Loucy (cell line): ENCODE data around the gene NCOA6.

Experiments used
- H2AFZ ChIP-seq: fragments of 200-600 bp; sonication (generic); 2 replicates; pipeline ENCODE4 v1.6.0; 2016; ENCODE audit warnings: antibody characterized with exemption, mild to moderate bottlenecking, low read length, moderate library complexity
- H3F3A ChIP-seq: fragments of 200-600 bp; 2 replicates; pipeline ENCODE4 v1.6.0; 2016; ENCODE audit warnings: antibody characterized with exemption, low read depth, mild to moderate bottlenecking
- H3K27me3 ChIP-seq: fragments of 200-600 bp; sonication (generic); 2 replicates; pipeline ENCODE4 v1.6.1; 2014; ENCODE audit warnings: low read length, mild to moderate bottlenecking; ENCODE audit not compliant: insufficient read depth, poor library complexity, severe bottlenecking
- H3K36me3 ChIP-seq: fragments of 200-600 bp; sonication (generic); 2 replicates; pipeline ENCODE4 v1.6.1; 2016; ENCODE audit warnings: low read length; ENCODE audit not compliant: insufficient read depth
- H3K4me1 ChIP-seq: fragments of 200-600 bp; sonication (generic); 2 replicates; pipeline ENCODE4 v1.5.1; 2014; ENCODE audit warnings: low read length, mild to moderate bottlenecking; ENCODE audit not compliant: insufficient read depth, poor library complexity, severe bottlenecking
- H3K4me2 ChIP-seq: fragments of 200-600 bp; sonication (generic); 2 replicates; pipeline ENCODE4 v1.6.0; 2014; ENCODE audit warnings: antibody characterized with exemption, low read length, low read depth, mild to moderate bottlenecking; ENCODE audit not compliant: poor library complexity, severe bottlenecking
- H3K4me3 ChIP-seq: fragments of 200-600 bp; sonication (generic); 2 replicates; pipeline ENCODE4 v1.5.1; 2014; ENCODE audit warnings: low read length, mild to moderate bottlenecking, mixed read lengths; ENCODE audit not compliant: poor library complexity, severe bottlenecking
- H3K79me2 ChIP-seq: fragments of 200-600 bp; sonication (generic); 2 replicates; pipeline ENCODE4 v1.6.1; 2014; ENCODE audit warnings: low read length; ENCODE audit not compliant: insufficient read depth
- H3K9ac ChIP-seq: fragments of 200-600 bp; sonication (generic); 2 replicates; pipeline ENCODE4 v1.6.0; 2014; ENCODE audit warnings: mild to moderate bottlenecking, low read depth, low read length, moderate library complexity; ENCODE audit not compliant: poor library complexity, severe bottlenecking
- H3K9me2 ChIP-seq: fragments of 200-600 bp; sonication (generic); replicated peaks from 2 replicates; pipeline ENCODE4 v1.6.1; 2016; ENCODE audit warnings: low read depth, low read length, mixed read lengths
- H3K9me3 ChIP-seq: fragments of 200-600 bp; sonication (generic); 2 replicates; pipeline ENCODE4 v1.6.1; 2014; ENCODE audit warnings: mild to moderate bottlenecking, antibody characterized with exemption, low read length, low read depth; ENCODE audit not compliant: insufficient read depth
- H4K20me1 ChIP-seq: fragments of 200-600 bp; sonication (generic); 2 replicates; pipeline ENCODE4 v1.6.0; 2014; ENCODE audit warnings: antibody characterized with exemption, low read length, mild to moderate bottlenecking; ENCODE audit not compliant: insufficient read depth, poor library complexity, severe bottlenecking
- EZH2phosphoT487 ChIP-seq: fragments of 200-600 bp; IDR thresholded peaks from 2 replicates; pipeline ENCODE4 v1.6.1; 2018; ENCODE audit warnings: antibody characterized with exemption, mild to moderate bottlenecking, moderate library complexity, borderline replicate concordance
- TF ChIP-seq, protein P1 (sequence below): fragments of 200-600 bp; sonication (generic); conservative IDR thresholded peaks from 2 replicates; pipeline ENCODE4 v1.5.1; 2014; ENCODE audit warnings: mild to moderate bottlenecking, antibody characterized with exemption, low read length

The NCOA6 gene

DNA sequence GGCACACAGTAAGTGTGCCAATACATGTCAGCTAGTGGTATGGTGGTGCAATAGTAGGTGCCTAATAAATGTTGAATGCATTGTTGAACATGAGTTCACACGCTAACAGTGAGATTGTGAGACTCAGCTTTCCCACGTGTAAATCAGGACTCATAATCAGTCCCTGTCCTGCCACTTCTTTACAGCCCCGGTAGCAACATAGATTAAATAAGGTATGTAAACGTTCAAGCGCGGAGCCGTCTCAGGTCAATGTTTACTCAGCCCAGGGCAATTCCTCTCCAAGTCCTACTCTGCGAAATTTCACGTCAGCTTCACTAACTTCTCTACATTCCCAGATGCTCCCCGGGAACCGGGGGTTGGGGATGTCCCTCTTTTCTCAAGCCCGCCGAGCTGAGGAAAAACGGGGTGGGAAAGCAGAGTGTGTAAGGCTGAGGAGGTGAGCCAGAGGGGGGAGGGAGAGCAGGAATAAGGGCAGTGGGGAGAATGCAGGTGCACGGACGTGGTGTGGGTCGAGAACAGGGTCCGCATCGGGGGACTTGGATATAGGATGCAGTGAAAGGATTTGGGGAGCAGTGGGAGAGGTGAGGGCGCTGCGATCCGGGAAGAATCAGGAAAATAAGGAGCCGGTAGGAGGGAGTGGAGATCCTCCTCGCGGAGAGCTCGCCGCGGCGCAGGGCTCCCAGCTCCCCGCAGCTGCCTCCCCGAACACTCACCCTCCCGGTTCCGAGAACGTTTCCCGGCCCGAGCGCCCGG is 121.9 kb downstream of the NCOA6 start:
- Histone ChIP-seq H3K9me2 (no peaks in the 10 kb centered on the region), H3K79me2 (no peaks in the 10 kb centered on the region), H3K36me3 (no peaks in the 10 kb centered on the region), H2AFZ (peak overlapping the region; percentile 98), H4K20me1 (no peaks in the 10 kb centered on the region), H3K4me3 (peak overlapping the region; percentile 82), H3K4me1 (peaks cover 42% of the 10 kb centered on the region), H3K9me3 (no peaks in the 10 kb centered on the region), H3K4me2 (peak overlapping the region; percentile 100), H3K27me3 (no peaks in the 10 kb centered on the region), H3K9ac (peak overlapping the region; percentile 66), H3F3A (no peaks in the 10 kb centered on the region)
- TF ChIP-seq, protein P1, sequence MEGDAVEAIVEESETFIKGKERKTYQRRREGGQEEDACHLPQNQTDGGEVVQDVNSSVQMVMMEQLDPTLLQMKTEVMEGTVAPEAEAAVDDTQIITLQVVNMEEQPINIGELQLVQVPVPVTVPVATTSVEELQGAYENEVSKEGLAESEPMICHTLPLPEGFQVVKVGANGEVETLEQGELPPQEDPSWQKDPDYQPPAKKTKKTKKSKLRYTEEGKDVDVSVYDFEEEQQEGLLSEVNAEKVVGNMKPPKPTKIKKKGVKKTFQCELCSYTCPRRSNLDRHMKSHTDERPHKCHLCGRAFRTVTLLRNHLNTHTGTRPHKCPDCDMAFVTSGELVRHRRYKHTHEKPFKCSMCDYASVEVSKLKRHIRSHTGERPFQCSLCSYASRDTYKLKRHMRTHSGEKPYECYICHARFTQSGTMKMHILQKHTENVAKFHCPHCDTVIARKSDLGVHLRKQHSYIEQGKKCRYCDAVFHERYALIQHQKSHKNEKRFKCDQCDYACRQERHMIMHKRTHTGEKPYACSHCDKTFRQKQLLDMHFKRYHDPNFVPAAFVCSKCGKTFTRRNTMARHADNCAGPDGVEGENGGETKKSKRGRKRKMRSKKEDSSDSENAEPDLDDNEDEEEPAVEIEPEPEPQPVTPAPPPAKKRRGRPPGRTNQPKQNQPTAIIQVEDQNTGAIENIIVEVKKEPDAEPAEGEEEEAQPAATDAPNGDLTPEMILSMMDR, result no peak; the same call in 1 of the 2 replicates
- TF ChIP-seq EZH2phosphoT487, result no peak

DNA sequence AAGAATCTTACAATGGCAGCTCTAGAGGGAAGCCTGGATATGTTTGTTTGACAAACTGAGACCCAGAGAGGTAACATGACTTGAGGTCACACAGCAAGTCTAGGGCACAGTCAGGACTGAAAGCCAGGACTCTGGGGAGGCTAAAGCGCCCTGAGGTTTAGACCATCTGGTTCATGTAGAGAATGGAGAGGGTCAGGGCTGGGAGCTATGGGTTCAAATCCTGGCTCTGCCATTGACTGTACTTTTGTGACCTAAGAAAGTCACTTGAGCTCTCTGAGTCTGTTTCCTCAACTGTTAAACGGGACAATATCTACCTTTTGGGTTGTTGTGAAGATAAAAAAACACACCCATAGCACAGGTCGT is 122.4 kb downstream of the NCOA6 start:
- Histone ChIP-seq H3K36me3 (no peaks in the 10 kb centered on the region), H3K4me1 (peaks cover 37% of the 10 kb centered on the region), H4K20me1 (no peaks in the 10 kb centered on the region), H3K27me3 (no peaks in the 10 kb centered on the region), H3K9me3 (no peaks in the 10 kb centered on the region), H3K4me3 (peak overlapping the region; percentile 82), H3K79me2 (no peaks in the 10 kb centered on the region), H3K9ac (no peak overlapping the region), H3K4me2 (peak overlapping the region; percentile 100), H2AFZ (peak overlapping the region; percentile 98; the same call in 1 of the 2 replicates), H3F3A (no peaks in the 10 kb centered on the region), H3K9me2 (no peaks in the 10 kb centered on the region)
- TF ChIP-seq, protein P1, result no peak
- no peak for TF ChIP-seq EZH2phosphoT487

DNA sequence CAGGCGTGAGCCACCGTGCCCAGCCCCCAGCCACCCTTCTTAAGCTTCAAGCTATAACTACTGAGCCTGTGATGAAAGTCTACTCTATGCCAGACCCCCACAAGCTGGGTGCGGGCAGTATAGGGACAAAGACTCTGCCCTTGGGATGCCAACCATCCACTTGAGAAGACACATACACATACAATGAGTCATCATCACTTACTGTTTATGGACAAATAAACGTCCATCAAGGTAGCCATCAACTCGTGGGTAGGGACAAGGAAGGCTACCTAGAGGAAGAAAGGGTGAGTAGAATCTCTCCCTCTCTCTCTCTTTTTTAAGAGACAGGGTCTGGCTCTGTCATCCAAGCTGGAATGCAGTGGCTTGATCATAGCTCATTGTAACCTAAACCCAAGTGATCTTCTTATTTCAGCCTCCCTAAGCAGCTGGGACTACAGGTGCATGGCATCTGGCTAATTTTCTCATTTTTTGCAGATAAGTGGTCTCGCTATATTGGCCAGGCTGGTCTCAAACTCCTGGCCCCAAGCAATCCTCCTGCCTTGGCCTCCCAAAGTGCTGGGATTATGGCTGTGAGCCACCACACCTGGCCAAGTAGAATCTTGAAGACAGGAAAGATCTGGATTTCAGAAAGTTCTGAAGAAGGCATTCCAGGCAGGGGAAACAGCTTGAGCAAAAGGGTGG is 123.9 kb downstream of the NCOA6 start:
- Histone ChIP-seq H2AFZ (no peak overlapping the region), H4K20me1 (no peaks in the 10 kb centered on the region), H3K4me1 (peaks cover 25% of the 10 kb centered on the region), H3K4me2 (no peak overlapping the region), H3K9me3 (no peaks in the 10 kb centered on the region), H3K36me3 (no peaks in the 10 kb centered on the region), H3K4me3 (no peak overlapping the region), H3K79me2 (no peaks in the 10 kb centered on the region), H3K9ac (no peak overlapping the region), H3K9me2 (no peaks in the 10 kb centered on the region), H3F3A (no peaks in the 10 kb centered on the region), H3K27me3 (no peaks in the 10 kb centered on the region)
- TF ChIP-seq, protein P1, result no peak
- no peak for TF ChIP-seq EZH2phosphoT487
